Left ventricle myocardium inferior (tissue), 1 donor: ENCODE data around the gene PLEKHA7. TPM values are rescaled to one million over a fixed set of nuclear protein-coding genes. Genes with fewer than 3 reads are reported as not detected.
"Not testable (repeated sequence)": the region's sequence is repeated elsewhere in the genome, so short reads cannot be mapped to it uniquely, and the experiment has no call there.

Experiments
- DNase-seq: peaks from one replicate; pipeline ENCODE4 v3.0.0-alpha.2; 2020
- H3K27ac ChIP-seq: fragments of 200-600 bp; replicated peaks from 2 replicates; pipeline ENCODE4 v1.8.0; 2021
- H3K27me3 ChIP-seq: fragments of 200-600 bp; 2 replicates; pipeline ENCODE4 v1.8.0; 2021; ENCODE audit warnings: low read depth
- H3K36me3 ChIP-seq: fragments of 200-600 bp; 2 replicates; pipeline ENCODE4 v1.8.0; 2021
- H3K4me1 ChIP-seq: fragments of 200-600 bp; 2 replicates; pipeline ENCODE4 v1.8.0; 2021
- H3K4me3 ChIP-seq: fragments of 200-600 bp; 2 replicates; pipeline ENCODE4 v1.8.0; 2021; ENCODE audit warnings: mild to moderate bottlenecking, moderate library complexity
- H3K9me3 ChIP-seq: fragments of 200-600 bp; replicated peaks from 2 replicates; pipeline ENCODE4 v1.8.0; 2021
- intact Hi-C: fragments of 100-400 bp; cut with micrococcal nuclease; formaldehyde crosslinking; loops from one replicate; pipeline ENCODE4 v1.11.0; 2022
- total RNA-seq: library from RNA; stranded (reverse); fragmentation: NEBNext Ultra II Directional; extraction: Animal tissue kit (Norgen Biotek cat#: 25700); gene quantifications from one replicate; pipeline ENCODE4 v1.2.1, GENCODE V29; 2021
- TF ChIP-seq, protein P1 (sequence below): fragments of 200-600 bp; IDR thresholded peaks from 2 replicates; pipeline ENCODE4 v1.8.0; 2021; ENCODE audit warnings: antibody characterized with exemption, mild to moderate bottlenecking, borderline replicate concordance
- donor health status: DM: no; HTN: yes; CAD: no; lungs with severe emphysema.

Gene PLEKHA7
- total RNA-seq, 1 donor from 2014 or later, result 33.2 TPM

DNA sequence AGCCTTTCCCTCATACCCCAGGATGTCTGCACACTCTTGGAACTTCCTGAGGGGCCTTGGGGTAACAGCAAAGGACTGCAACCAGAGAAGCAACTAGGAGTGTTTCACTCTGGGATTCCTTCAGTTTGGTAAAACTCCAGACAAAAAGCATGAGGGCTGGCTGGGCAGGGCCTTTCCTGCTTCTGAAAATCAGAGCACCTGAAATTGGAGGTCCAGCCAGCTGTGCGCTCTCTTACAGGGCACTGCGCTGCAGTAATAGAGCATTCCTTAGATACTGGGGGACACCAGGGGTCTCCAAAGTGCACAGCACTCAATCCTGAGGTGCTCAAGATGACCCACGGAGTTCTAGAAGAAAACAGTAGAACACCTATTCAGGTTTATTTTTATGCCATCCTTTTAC lies 49.7 kb downstream of the PLEKHA7 start:
- Histone ChIP-seq H3K9me3 (no peaks in the 10 kb centered on the region), H3K36me3 (no peaks in the 10 kb centered on the region), H3K4me1 (no peaks in the 10 kb centered on the region), H3K27me3 (no peaks in the 10 kb centered on the region), H3K27ac (no peak overlapping the region), H3K4me3 (no peak overlapping the region)
- no peak for DNase-seq
- intact Hi-C loops, result no loop called here
- TF ChIP-seq, protein P1, sequence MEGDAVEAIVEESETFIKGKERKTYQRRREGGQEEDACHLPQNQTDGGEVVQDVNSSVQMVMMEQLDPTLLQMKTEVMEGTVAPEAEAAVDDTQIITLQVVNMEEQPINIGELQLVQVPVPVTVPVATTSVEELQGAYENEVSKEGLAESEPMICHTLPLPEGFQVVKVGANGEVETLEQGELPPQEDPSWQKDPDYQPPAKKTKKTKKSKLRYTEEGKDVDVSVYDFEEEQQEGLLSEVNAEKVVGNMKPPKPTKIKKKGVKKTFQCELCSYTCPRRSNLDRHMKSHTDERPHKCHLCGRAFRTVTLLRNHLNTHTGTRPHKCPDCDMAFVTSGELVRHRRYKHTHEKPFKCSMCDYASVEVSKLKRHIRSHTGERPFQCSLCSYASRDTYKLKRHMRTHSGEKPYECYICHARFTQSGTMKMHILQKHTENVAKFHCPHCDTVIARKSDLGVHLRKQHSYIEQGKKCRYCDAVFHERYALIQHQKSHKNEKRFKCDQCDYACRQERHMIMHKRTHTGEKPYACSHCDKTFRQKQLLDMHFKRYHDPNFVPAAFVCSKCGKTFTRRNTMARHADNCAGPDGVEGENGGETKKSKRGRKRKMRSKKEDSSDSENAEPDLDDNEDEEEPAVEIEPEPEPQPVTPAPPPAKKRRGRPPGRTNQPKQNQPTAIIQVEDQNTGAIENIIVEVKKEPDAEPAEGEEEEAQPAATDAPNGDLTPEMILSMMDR, result no peak

DNA sequence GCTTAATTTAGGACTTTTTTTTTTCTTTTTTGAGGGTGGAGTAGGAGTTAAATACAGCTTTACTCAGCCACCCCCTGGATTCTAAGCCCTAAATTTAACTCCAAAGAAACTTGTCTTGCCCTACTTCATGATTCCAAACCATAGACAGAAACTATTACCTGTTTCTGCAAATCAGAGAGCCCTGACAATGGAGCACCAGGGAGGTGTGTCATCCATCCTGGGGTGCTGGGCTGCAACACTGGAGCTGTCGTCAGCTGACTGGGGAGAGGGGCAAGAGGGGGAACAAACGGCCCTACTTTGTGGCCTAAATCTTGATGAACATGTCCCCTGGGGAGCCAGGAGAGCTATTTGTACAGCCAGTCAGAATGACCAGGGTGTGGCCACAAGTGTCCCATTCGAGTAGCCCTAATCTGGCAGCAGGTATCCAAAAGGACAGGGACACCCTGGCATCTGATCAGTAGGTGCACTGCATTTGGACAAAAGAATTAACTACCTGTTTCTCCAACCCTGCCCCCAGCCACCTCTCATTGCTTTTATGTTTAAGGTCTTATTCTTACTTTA lies 50.8 kb downstream of the PLEKHA7 start:
- no peak overlapping the region for H3K27ac ChIP-seq
- H3K36me3 ChIP-seq, result no peaks in the 10 kb centered on the region
- H3K4me1 ChIP-seq, result no peaks in the 10 kb centered on the region
- TF ChIP-seq, protein P1, result no peak
- intact Hi-C loops, result no loop called here
- no peak overlapping the region for H3K4me3 ChIP-seq
- DNase-seq, result no peak
- no peaks in the 10 kb centered on the region for H3K27me3 ChIP-seq
- H3K9me3 ChIP-seq, result no peaks in the 10 kb centered on the region

DNA sequence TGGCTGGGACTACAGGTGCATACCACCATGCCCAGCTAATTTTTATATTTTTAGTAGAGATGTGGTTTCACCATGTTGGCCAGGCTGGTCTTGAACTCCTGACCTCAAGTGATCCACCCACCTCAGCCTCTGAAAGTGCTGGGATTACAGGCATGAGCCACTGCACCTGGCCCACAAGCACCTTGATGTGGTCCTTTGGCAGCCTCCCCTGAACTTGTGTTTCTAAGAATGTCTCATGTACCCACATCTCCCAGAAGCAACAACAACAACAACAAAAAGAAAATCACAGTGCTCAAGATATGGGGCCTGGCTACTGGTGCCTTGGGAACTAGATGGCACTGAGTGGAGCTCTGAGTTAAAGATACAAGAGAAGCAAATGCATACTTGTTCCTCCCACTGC lies 51.6 kb downstream of the PLEKHA7 start:
- H3K36me3 ChIP-seq, H3K4me1 ChIP-seq, H3K9me3 ChIP-seq, intact Hi-C loops, H3K27me3 ChIP-seq, DNase-seq, H3K27ac ChIP-seq, H3K4me3 ChIP-seq: not testable (repeated sequence)

DNA sequence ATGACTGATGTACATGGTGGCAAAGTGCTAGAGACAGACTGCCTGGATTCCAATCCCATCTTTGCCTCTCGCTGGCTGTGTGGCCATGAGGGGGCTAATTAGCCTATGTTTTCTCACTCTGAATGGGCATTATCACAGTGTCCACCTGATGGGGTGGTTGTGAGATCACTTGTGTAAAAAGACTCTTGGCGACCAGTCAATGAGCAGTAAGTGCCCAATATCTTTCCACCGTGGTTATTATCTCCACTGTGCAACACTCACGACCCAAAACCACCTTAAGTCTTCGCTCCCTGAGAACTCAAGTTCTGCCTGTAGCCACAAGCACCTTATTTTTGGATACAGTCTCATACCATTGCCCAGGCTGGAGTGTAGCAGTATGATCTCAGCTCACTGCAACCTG lies 52.1 kb downstream of the PLEKHA7 start:
- H3K27me3 ChIP-seq, result no peaks in the 10 kb centered on the region
- no peak overlapping the region for H3K27ac ChIP-seq
- TF ChIP-seq, protein P1, result no peak
- intact Hi-C loops, result no loop called here
- DNase-seq, result no peak
- H3K4me3 ChIP-seq, result no peak overlapping the region
- H3K9me3 ChIP-seq, result no peaks in the 10 kb centered on the region
- no peaks in the 10 kb centered on the region for H3K4me1 ChIP-seq
- no peaks in the 10 kb centered on the region for H3K36me3 ChIP-seq

DNA sequence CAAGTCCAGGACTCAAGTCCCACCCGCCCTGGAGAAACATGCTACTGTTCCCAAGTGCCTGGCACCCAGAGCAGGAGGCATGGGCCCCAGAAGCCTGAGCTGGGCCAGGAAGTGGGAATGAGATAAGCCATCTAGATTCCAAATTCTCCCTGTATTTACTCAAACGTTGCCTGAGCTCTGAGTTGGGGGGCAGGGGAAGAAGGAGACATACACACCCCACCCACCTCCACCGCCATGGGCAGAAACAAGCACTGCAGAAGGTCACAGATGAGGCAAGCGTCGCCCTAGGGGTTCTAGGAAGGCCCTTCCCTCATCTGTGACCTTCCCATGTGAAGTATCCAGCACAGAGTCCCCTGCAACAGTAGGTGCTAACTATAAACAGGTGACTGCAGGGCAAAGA lies 54.0 kb downstream of the PLEKHA7 start:
- no peaks in the 10 kb centered on the region for H3K9me3 ChIP-seq
- intact Hi-C loops, result no loop called here
- no peaks in the 10 kb centered on the region for H3K4me1 ChIP-seq
- H3K36me3 ChIP-seq, result no peaks in the 10 kb centered on the region
- H3K27me3 ChIP-seq, result no peaks in the 10 kb centered on the region
- TF ChIP-seq, protein P1, result no peak
- H3K4me3 ChIP-seq, result no peak overlapping the region
- no peak overlapping the region for H3K27ac ChIP-seq
- DNase-seq, result no peak

DNA sequence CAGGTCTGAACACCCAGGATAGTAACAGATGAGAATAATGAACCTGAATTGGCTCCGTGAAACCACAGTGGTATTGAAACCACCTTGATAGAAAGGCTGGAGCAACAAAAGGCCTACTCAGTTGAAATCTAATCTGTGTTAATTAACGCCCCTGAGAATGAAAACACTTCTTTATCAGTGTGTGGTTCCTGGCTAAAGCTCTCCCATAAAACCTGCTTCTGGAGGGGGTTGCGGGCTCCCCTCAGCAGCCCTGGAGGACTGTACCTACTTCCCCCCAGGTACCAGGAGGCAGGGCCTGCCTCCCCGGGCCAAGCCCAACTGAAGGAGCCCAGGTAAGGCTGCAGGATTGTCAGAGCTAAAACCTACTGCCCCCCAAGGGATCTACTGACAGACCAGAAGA lies 54.6 kb downstream of the PLEKHA7 start:
- no peaks in the 10 kb centered on the region for H3K4me1 ChIP-seq
- intact Hi-C loops, result no loop called here
- H3K9me3 ChIP-seq, result no peaks in the 10 kb centered on the region
- H3K4me3 ChIP-seq, result no peak overlapping the region
- H3K27me3 ChIP-seq, result no peaks in the 10 kb centered on the region
- no peaks in the 10 kb centered on the region for H3K36me3 ChIP-seq
- TF ChIP-seq, protein P1, result no peak
- DNase-seq, result no peak
- no peak overlapping the region for H3K27ac ChIP-seq
